Retina (tissue), 1 donor: ENCODE data around the gene PLIN4.

Experiments
- DNase-seq: peaks from one replicate; pipeline ENCODE4 v3.0.0-alpha.2; 2016

Gene PLIN4

DNA sequence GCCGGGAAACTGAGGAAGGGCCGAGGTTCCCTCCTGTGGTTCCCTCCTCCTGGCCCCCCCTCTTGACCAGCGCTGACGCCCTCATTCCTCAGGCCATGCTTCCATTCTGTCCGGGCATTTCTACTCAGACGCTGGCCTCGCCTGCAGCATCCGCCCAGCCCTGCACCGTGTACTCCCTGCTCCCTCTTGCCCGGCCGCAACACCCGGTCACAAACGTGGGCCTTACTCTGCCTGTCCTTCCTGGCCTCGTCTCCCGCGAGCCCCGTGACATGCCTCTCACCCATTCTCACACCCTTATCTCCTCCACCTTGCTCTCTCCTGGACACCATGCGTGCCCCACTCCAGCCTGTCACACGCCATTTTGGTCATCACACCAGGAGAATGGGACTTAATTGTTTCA is 34.9 kb downstream of the PLIN4 start:
- DNase-seq: no peak

DNA sequence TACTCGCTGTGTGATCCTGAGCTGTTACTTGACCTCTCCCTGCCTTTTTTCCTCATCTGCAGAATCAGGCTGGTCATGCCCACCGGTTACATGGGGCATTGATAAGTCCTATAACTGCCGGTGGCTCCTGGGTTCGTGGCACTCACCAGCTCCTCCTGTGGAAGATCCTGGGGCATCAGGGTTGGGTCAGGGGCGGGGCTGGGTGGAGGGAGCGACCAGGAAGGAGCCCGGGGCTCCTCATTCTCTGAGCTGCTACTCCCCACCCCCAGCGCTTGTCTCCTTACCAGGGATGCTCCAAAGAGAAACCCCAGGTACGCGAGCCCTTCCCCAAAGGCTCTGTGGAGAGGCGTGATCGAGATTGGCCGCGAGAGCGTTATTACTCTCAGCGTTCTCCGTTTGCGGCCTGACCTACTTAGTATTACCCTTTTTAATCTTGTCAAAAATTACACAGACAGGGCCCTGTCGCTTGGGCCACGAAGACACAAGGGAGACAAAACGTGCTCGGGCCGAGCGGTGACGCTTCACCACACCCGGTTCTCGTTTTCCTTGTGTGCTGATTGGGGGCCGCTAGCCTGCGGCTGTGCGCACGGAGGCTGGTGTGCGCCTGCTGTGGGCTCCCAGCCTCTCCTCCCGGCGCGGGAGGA is 35.4 kb downstream of the PLIN4 start:
- DNase-seq: no peak

DNA sequence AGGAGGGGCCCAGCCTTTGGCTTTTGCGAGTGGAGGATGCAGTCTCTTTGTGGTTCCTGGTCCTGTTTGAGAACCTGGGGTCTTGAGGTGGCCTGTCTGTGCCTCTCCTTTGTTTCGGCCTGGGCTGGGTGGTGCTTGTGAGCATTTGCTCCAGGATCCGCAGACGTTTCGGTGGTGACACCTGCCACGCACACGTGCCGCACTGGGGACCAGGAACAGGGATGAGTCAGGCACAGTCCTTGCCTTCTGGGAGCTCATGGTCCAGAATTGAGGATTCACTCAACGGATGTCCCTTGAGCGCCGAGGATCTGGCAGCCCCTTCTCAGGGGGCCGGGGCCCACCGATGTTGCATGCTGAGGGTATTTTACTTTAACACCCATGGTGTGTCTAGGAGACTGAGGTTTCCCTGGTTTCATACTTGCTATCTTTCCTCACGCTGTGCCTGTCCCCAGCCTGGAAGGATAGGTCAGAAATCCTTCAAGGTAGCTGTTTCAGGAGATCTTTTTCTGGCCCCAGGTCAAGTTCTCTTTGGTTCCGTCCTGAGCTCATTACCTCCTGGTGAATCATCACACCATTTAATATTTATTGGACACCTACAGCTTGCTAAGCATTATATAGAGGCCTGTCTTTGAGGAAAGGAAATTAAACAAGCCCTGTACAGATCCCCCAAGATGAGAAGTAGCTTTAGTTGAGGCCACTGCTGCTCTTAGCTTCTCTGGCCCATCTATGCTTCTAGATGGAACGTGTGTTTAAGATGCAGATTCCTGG is 41.1 kb downstream of the PLIN4 start:
- DNase-seq: no peak

DNA sequence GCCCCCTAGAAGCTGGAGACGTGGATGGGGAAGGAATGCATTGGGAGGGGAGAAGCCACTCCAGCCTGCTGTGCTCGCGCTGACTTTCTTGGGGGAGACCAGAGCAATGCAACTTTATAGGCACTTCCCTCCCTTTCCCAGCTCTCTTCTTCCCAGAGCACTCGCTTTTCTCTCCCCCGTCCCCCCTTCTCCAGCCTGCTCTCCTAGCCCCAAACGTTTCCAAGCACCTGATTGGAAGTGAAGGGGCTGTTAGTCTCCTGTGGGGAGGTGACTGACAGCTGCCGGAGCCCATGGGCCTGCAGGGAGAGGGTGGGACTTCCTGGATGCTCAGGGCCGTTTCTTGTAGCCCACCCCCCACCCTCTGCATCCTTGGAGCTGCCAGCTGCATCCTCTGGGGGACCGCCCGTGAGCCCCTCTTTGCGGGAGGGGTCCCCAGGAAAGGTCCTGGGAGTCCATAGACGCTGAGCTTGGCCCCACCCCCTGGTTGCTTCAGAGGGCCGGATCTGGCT is 43.7 kb downstream of the PLIN4 start:
- DNase-seq: peak; percentile 78

DNA sequence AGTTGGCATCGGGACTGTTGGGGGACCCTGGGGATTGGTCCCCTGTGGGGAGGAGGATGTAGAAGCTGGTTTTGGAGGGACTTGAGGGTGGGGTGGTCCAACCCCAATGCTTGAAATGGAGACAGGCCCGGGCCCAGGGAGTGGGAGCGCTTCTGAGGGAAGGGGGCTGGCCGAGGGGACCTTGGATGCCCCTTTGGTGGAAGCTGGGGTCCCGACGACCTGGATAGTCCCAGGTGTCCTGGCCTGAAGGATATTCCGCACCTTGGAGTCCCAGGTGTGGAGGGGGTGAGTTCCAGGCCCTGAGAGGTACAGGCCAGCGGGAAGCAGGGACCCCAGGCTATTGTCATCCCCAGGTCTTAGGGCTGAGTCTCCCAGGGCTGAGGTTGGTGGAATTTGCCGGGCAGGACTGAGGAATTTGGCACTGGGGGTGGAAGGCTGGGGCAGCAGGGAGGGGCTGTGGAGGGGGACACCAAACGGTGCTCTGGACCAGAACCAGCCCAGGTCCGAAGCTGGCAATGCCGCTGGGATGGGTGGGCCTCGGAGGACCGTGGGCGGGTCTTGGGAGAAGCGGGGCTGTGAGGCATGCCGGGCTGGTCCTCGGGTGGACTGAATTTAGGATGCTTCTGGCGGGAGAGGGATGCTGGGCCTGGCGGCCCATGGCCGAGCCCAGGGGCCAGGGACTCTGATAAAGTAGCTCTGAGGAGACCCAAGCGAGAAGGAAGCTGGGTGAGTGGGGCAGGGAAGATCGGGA is 44.3 kb downstream of the PLIN4 start:
- DNase-seq: no peak

DNA sequence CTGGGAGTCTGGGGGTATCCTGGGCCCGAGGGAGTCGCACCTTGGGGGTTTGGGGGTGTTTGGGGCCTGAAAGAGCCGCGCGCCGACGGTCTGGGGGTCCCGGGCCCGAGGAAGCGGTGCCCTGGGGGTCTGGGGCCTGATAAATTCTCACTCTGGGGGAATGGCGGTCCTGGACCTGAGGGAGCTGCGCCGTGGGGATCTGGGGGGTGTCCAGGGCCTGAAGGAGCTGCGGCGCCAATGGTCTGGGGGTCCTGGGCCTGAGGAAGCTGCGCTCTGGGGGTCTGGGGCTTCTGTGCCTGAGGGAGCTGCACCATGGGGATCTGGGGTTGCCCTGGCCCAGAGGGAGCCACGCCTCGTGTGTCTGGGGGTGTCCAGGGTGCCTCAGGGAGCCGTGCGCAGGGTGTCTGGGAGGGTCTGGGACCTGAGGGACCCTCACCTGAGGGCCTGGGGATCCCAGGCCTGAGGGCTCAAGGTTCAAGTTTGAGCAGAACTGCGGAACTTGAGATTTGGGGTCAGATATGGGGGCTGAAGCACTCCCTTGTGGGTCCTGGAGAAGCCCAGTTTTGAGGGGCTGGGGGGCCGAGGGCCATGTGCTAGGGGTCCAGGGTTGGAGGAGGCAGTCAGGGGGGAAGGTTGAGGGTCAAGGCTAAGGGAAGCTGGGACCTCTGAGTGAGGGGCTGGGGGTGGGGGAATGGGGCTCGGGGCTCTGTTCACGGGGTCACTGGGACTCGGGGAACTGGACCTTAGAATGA is 45.1 kb downstream of the PLIN4 start:
- DNase-seq: no peak

DNA sequence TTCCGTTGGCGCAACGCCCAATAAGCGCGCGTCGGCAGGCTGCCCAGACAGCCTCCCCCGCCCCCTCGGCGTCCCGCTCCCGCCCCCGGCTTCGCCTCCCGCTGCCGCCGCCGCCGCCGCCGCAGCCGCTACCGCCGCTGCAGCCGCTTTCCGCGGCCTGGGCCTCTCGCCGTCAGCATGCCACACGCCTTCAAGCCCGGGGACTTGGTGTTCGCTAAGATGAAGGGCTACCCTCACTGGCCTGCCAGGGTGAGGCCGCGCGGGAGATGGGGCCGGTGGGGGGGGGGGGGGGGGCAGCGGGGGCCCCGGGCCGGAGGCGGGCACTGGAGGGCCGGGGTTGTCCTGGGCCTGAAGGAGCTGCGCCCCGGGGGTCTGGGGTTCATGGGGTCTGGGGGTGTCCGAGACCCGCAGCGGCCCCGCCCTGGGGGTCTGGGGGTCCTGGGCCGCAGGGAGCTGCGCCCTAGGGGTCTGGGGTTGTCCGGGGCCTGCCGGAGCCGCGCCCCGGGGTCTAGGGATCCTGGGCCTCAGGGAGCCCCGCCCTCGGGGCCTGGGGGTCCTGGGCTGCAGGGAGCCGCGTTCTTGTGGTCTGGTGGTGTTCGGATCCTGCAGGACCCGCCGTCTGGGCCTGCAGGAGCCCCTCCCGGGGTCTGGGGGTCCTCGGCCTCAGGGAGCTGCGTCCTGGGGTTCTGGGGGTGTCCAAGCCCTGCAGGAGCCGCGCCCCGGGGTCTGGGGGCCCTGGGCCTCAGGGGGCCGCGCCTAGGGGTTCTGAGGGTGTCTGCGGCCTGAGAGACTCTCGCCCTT is 45.9 kb downstream of the PLIN4 start, which contains the start of gene HDGFL2:
HDGFL2 (plus strand) TSS at position 124 of the 801 bp plus-strand sequence; CDS start at position 178, 54 bp downstream.
- DNase-seq: no peak

DNA sequence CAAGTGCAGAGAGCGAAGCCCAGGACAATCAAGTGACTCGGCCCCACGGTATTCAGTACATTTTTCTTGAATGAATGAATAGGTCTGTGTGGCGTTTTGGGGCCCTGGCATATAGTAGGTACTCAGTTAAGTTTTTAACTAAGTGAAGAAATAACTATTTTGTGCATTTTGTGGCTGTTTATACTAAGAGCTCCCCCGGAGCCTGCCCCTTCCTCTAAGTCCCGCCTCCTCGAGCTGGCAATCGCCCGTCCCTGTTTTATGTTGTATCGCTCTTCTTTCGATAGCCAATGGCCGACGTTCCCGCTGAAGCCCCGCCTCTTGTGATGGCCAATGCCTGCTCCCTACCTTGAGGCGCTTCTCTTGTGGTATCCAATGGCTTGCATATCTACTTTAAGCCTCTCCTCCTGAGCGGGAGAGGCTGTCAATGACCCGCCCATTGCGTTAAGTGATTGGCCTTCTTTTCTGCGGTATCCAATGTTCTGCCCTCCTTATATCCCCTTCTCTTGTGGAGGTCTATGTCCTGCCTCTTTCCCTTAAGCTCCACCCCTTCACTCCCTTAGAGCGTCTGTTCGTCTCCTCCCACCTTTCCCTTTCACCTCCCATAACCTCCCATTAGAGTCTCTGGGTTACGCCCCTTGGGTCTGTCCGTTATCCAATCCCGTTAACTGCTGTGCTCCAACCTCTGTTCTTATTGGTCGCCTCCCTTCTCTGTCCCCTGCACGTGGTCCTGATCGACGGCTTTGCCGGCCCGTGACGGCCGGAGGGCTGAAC is 46.7 kb downstream of the PLIN4 start:
- peak; percentile 98 for DNase-seq

DNA sequence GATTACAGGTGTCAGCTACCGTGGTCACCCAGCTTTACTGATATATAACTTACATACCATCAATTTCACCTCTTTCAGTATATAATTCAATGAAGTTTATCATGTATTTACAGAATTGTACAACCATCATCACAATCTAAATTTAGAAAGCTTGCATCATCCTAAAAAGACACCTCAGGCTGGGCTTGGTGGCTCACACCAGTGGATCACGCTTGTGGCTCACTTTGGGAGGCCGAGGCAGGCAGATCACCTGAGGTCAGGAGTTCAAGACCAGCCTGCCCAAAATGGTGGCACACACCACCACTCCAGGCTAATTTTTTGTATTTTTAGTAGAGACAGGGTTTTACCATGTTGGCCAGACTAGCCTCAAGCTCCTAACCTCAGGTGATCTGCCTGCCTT is 50.5 kb downstream of the PLIN4 start:
- DNase-seq: no peak

DNA sequence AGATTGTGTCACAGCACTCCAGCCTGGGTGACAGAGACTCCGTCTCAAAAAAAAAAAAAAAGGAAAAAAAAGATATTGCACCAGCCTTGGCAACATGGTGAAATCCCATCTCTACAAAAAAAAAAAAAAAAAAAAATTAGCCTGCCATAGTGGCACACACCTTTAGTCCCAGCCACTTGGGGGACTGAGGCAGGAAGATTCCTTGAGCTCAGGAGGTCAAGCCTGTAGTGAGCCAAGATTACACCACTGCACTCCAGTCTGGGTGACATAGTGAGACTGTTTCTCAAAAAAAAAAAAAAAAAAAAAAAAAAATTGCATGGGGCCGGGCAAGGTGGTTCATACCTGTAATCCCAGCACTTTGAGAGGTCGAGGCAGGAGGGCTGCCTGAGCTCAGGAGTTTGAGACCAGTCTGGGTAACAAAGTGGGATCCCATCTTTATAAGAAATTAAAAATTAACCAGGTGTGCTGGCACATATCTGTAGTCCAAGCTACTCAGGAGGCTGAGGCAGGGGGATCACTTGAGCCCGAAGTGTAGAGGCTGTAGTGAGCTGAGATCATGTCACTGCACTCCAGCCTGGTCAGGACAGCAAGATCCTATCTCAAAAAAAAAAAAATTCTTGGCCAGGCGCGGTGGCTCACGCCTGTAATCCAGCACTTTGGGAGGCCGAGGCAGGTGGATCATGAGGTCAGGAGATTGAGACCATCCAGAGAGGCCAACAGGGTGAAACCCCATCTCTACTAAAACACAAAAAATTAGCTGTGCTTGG is 53.3 kb downstream of the PLIN4 start:
- DNase-seq: no peak

DNA sequence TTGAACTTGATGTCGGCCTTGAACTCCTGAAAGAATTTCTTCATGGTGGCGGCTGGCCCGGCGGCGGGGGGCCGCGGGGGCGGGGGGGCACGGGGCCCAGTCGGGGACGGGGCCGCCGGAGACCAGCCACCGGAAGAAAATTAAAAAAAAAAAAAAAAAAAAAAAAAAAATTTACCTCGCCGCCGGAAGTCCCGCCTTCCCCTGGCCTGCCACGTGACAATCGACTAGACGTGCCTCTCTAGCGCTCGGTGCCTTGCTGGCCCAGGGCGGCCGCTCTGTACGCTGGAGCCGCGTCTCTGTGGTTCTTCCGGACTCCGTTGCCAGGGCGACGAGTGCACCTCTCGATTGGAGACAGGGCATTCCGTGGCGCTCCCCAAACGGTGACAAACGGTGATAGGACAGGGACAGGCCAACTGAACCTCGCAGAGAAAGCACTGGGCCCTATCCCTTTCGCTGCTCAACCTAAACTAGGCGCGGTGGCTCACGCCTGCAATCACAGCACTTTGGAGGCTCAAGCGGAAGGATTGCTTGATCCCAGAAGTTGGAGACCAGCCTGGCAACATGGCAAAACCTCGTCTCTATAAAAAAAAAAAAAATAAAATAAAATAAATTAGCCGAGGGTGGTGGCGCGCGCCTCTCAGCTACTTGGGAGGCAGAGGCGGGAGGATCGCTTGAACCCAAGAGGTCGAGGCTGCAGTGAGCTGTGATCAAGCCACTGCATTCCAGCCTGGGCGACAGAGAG is 60.5 kb downstream of the PLIN4 start, which contains the start of gene UBXN6:
UBXN6 (minus strand) TSS at position 141 of the 742 bp plus-strand sequence; CDS start at position 44, 97 bp downstream.
- peak; percentile 100 for DNase-seq

DNA sequence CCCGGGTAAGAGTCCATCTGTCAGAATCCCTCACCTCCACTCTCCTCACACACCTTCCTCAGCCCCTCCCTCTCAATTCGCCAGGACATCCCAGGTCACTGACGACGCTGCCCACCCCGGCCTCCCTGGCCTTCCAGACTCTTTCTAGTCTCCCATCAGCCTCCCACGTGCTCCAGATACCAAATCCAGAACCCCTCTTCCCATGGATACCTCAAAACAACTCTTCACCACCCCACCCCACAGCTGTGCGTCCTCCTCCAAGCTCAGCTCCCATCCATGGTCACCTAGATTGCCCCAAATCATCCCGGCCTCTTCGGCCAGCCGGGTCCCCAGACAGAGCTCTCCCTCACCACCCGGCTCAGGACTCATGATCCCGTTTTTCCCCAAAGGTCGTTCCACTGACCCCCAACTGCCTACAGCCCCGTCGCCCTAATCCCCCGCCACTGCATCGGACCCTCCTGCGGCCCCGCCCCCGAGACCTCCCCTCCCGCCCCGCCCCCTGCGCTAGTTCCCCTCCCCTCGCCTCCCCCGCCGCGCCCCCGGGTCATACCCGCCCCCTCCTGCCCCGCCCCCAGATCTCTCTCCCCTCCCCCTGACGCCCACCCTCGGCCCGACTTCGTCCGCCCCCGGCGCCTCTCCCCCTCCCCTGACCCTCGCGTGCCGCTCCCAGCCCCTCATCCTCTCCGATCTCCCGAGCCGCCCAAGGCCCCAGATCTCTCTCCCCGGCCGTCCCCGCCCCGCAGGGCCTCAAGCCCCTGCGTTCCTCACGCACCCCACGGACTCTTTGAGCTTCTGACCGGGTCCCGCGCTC is 61.2 kb downstream of the PLIN4 start:
- peak; percentile 76 for DNase-seq

DNA sequence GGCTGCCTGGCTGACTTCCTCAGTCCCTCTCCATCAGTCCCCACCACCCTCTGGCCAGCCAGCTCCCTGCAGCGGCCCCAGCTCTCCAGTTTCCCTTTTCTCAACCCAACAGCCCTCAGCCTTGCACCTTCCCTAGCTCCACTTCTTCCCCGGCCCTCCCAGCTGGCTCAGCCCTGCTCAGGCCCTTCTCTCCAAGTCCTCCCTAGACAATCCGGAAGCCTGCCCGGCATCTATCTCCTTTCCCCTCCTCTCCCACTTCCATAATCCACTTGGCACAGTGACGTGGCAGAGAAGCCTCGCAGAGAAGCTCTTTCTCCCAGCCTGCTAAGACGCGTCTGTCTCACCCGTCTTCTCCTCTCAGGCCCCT is 61.8 kb downstream of the PLIN4 start:
- DNase-seq: peak; percentile 74

DNA sequence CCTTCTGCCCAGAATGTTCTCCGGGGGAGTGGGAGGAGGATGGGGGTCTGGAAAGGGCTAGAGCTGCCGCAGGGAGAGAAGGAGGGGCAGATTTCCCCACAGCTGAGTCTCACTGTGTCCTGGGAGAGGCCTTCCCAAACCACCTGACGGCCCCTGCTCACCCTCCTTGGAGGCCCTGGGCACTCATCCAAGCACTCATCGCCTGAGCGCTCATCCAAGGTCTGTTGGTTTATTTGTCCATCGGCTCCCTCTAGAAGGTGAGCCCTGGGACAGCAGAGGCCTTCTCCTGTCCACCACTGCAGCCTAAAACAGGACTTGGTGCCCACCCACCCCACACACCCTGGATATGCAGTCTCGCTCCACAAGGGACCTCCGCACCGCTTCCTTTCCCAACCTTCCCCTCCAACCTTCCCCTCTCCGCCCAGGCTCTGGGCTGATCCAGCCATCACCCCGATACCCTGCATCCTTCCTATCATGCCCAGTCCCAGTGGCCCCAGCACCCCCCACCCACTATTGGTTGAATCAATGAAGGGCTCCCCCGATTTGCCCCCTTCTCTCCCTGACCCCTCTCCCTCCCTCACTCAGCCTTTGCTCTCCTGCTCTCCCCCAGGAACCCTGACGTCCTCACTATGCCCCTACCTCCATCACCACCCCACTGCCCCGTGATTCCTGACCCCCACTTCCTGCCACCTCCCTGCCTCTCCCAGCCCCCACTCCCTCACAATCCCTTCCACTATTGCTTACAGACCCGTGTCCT is 62.4 kb downstream of the PLIN4 start:
- peak; percentile 34 for DNase-seq

DNA sequence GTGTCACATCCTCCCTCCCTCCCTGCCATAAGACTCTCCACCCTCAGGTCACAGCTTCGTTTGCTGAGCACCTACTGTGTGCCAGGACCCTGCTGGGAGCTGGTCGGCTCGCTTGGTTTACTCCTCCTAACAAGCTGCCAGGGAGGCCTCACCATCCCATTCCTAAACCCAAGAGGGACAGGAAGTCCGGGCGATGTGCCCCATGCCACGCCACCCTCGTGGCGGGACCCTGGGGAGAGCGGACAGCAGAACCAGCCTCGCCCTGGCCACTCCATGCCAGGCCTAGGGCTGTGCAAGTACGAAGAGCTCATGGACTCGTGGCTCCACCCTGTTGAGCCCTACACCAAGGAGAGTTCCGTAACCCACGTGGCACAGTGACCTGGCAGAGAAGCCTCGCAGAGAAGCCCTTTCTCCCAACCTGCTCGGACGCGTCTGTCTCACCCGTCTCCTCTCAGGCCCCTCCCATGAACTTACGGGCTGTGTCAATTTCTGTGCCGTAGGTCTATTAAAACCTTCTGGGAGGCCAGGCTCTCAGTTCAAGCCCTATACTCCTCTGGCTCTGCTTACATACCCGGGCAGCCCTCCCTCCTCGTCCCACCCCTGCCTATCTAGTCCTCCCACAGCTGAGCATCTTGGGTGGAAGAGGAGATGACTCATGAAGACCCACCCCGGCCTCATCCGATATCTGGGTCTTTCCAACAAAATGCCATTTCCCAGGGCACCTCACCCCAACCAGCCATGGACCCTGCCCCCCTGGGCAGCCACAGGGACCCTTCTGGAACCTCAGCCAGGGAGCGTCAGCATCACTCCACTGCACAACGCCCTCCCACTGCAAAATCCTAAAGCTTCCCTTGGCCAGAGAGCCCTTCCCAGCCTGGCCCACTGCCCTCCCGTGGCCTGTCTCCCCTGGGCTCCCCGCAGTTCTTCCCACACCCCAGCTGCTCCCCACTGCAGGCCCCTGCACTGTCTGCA is 63.3 kb downstream of the PLIN4 start:
- no peak for DNase-seq
